HepG2 (cell line): ENCODE data around the gene SIK3.

ENCODE experiments used
- HES4 ChIP-seq: sonication (generic); formaldehyde crosslinking; IDR thresholded peaks from 2 replicates; pipeline ENCODE4 v1.9.0; 2021; ENCODE audit warnings: mild to moderate bottlenecking, missing genetic modification reagents, borderline replicate concordance
- POLR2A ChIP-seq, 2 experiments: IDR thresholded peaks; 2 replicates each; pipeline ENCODE4 v1.6.1; 2011; ENCODE audit warnings: low read depth in 2 of 2, low read length in 2 of 2, mild to moderate bottlenecking in 1 of 2, moderate library complexity in 1 of 2; ENCODE audit not compliant: insufficient read depth in 1 of 2
- POLR2AphosphoS5 ChIP-seq: IDR thresholded peaks from 2 replicates; pipeline ENCODE4 v1.6.1; 2012; ENCODE audit warnings: low read depth, low read length
- TBP ChIP-seq: sonication (generic); formaldehyde crosslinking; IDR thresholded peaks from 2 replicates; pipeline ENCODE4 v1.5.0; 2020; ENCODE audit warnings: missing genetic modification reagents
- ZNF639 ChIP-seq: conservative IDR thresholded peaks from 2 replicates; pipeline ENCODE4 v1.6.1; 2018; ENCODE audit warnings: missing genetic modification reagents
- TF ChIP-seq, protein P1 (sequence below): sonication (generic); formaldehyde crosslinking; IDR thresholded peaks from 2 replicates; pipeline ENCODE4 v1.5.0; 2020; ENCODE audit warnings: mild to moderate bottlenecking, missing genetic modification reagents, moderate library complexity

- TF ChIP-seq ZNF639 (CRISPR knock-in tag) (no peak), TBP (CRISPR knock-in tag) (no peak), HES4 (CRISPR knock-in tag) (no peak), POLR2A (IDR thresholded peaks at IDR 0.05; ENCODE audit: insufficient read depth in 1 of 2, low read depth in 2 of 2, low read length in 2 of 2) (no peak), POLR2AphosphoS5 (no peak)
- TF ChIP-seq, protein P1, sequence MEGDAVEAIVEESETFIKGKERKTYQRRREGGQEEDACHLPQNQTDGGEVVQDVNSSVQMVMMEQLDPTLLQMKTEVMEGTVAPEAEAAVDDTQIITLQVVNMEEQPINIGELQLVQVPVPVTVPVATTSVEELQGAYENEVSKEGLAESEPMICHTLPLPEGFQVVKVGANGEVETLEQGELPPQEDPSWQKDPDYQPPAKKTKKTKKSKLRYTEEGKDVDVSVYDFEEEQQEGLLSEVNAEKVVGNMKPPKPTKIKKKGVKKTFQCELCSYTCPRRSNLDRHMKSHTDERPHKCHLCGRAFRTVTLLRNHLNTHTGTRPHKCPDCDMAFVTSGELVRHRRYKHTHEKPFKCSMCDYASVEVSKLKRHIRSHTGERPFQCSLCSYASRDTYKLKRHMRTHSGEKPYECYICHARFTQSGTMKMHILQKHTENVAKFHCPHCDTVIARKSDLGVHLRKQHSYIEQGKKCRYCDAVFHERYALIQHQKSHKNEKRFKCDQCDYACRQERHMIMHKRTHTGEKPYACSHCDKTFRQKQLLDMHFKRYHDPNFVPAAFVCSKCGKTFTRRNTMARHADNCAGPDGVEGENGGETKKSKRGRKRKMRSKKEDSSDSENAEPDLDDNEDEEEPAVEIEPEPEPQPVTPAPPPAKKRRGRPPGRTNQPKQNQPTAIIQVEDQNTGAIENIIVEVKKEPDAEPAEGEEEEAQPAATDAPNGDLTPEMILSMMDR, result no peak
Observed at GRCh38 chr11:117000014-117000737, 98.1 kb downstream of the SIK3 start.
